ENCODE measurements around the gene OSBPL6. TPM values are rescaled to one million over a fixed set of nuclear protein-coding genes. Genes with fewer than 3 reads are reported as not detected.
A peak's percentile ranks its signal among the peaks of the same experiment; 100 is the strongest.

Gene OSBPL6
- polyA plus RNA-seq, 1 donor (not counting 4 experiments of a cell fraction or from before 2014, with no cell fraction given) = 11.6 TPM

DNA sequence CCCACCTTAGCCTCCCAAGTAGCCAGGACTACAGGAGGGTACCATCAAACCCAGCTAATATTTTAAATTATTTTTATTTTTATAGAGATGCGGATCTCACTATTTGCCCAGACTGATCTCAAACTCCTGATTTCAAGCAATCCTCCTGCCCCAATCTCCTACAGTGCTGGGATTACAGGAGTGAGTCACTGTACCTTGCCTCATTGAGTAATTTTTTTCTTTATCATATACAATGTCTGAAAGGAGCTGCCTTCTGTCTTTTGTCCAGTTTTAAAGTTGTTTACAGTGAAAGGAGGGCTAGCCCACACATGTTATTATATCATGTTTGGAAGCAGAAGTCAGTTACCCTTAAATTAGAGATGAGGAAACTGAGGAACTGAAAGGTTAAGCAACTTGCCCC, 224.1 kb downstream of the OSBPL6 start:
- Histone ChIP-seq H3K27ac (ENCODE audit: control insufficient read depth, insufficient read depth, low read length) (peak overlapping the region; percentile 62), H2AFZ (ENCODE audit: control insufficient read depth, low read length) (peak overlapping the region; percentile 65), H4K20me1 (ENCODE audit: control insufficient read depth, extremely low read depth, insufficient read depth, low read length) (no peaks in the 10 kb centered on the region), H3K4me1 (ENCODE audit: control insufficient read depth, extremely low read depth, insufficient read depth, low read length) (peaks cover 41% of the 10 kb centered on the region), H3K9me3 (ENCODE audit: control insufficient read depth, low read depth, low read length) (no peaks in the 10 kb centered on the region), H3K9me1 (ENCODE audit: control insufficient read depth, extremely low read depth, insufficient read depth, low read length) (no peaks in the 10 kb centered on the region), H3K79me2 (ENCODE audit: control insufficient read depth, insufficient read depth, low read length) (peaks cover 9% of the 10 kb centered on the region), H3K9ac (ENCODE audit: control insufficient read depth, extremely low read depth, insufficient read depth, low read length) (no peak overlapping the region), H3K4me3 (ENCODE audit: control insufficient read depth in 2 of 3, extremely low read depth in 1 of 3, insufficient read depth in 2 of 3, low read depth in 1 of 3, low read length in 3 of 3) (peak overlapping the region in 1 of 3 experiments; percentile 9), H3K27me3 (ENCODE audit: control insufficient read depth, extremely low read depth, insufficient read depth, low read length) (no peaks in the 10 kb centered on the region), H3K36me3 (ENCODE audit: control insufficient read depth in 2 of 2, extremely low read depth in 1 of 2, insufficient read depth in 2 of 2, low read length in 2 of 2) (peaks cover 0 to 6% of the 10 kb centered on the region in 2 experiments), H3K4me2 (ENCODE audit: control insufficient read depth, extremely low read depth, insufficient read depth, low read depth, low read length) (peak overlapping the region; percentile 58)
- dilution Hi-C loops (cut with MboI; ENCODE audit: extremely low pct_ligation_motif_present, low sequenced_read_pairs) = no loop called here
- no peak for FAIRE-seq
- no peak for DNase-seq (ENCODE audit: low read depth, low spot score)
- no peak for TF ChIP-seq EZH2 (IDR thresholded peaks at IDR 0.05; ENCODE audit: low read length)
- TF ChIP-seq CTCF (optimal IDR thresholded peaks at IDR 0.05 in 1 of 3, IDR thresholded peaks at IDR 0.05 in 1 of 3, conservative IDR thresholded peaks at IDR 0.05 in 1 of 3; ENCODE audit: extremely low read depth in 1 of 3, insufficient read depth in 2 of 3, low read length in 3 of 3) = no peak

GRCh38 chr2:178419123-178419522, 224.8 kb downstream of the OSBPL6 start:
- dilution Hi-C loops (cut with MboI; ENCODE audit: extremely low pct_ligation_motif_present, low sequenced_read_pairs) = no loop called here

More at GRCh38 chr2:178419123-178419522, 224.8 kb downstream of the OSBPL6 start:
- Histone ChIP-seq H3K4me1 (ENCODE audit: control insufficient read depth, extremely low read depth, insufficient read depth, low read length) (peaks cover 41% of the 10 kb centered on the region), H3K4me3 (ENCODE audit: control insufficient read depth in 2 of 3, extremely low read depth in 1 of 3, insufficient read depth in 2 of 3, low read depth in 1 of 3, low read length in 3 of 3) (no peak overlapping the region), H3K9ac (ENCODE audit: control insufficient read depth, extremely low read depth, insufficient read depth, low read length) (no peak overlapping the region), H3K79me2 (ENCODE audit: control insufficient read depth, insufficient read depth, low read length) (peaks cover 9% of the 10 kb centered on the region), H3K36me3 (ENCODE audit: control insufficient read depth in 2 of 2, extremely low read depth in 1 of 2, insufficient read depth in 2 of 2, low read length in 2 of 2) (peaks cover 0 to 6% of the 10 kb centered on the region in 2 experiments), H3K27me3 (ENCODE audit: control insufficient read depth, extremely low read depth, insufficient read depth, low read length) (no peaks in the 10 kb centered on the region), H2AFZ (ENCODE audit: control insufficient read depth, low read length) (no peak overlapping the region), H3K4me2 (ENCODE audit: control insufficient read depth, extremely low read depth, insufficient read depth, low read depth, low read length) (no peak overlapping the region), H4K20me1 (ENCODE audit: control insufficient read depth, extremely low read depth, insufficient read depth, low read length) (no peaks in the 10 kb centered on the region), H3K9me1 (ENCODE audit: control insufficient read depth, extremely low read depth, insufficient read depth, low read length) (no peaks in the 10 kb centered on the region), H3K9me3 (ENCODE audit: control insufficient read depth, low read depth, low read length) (no peaks in the 10 kb centered on the region), H3K27ac (ENCODE audit: control insufficient read depth, insufficient read depth, low read length) (peak overlapping the region; percentile 62)
- DNase-seq (ENCODE audit: low read depth, low spot score) = no peak
- TF ChIP-seq EZH2 (IDR thresholded peaks at IDR 0.05; ENCODE audit: low read length) (no peak), CTCF (optimal IDR thresholded peaks at IDR 0.05 in 1 of 3, IDR thresholded peaks at IDR 0.05 in 1 of 3, conservative IDR thresholded peaks at IDR 0.05 in 1 of 3; ENCODE audit: extremely low read depth in 1 of 3, insufficient read depth in 2 of 3, low read length in 3 of 3) (peak in 1 of 3 experiments; percentile 19)
- no peak for FAIRE-seq

Data from keratinocyte (primary cell).